KMS-11 (cell line): ENCODE measurements around the gene GPR32.

ENCODE experiments used
- H2AFZ ChIP-seq: fragments of 200-600 bp; sonication (generic); 2 replicates; pipeline ENCODE4 v1.6.1; 2016; ENCODE audit warnings: antibody characterized with exemption, mixed run types, low read depth
- H3K27ac ChIP-seq: fragments of 200-600 bp; sonication (generic); 2 replicates; pipeline ENCODE4 v1.6.1; 2016; ENCODE audit warnings: mild to moderate bottlenecking, mixed run types
- H3K27me3 ChIP-seq: fragments of 200-600 bp; sonication (generic); 2 replicates; pipeline ENCODE4 v1.6.1; 2017; ENCODE audit warnings: mild to moderate bottlenecking, low read depth, mixed run types, moderate library complexity; ENCODE audit not compliant: insufficient read depth
- H3K36me3 ChIP-seq: fragments of 200-600 bp; sonication (generic); 2 replicates; pipeline ENCODE4 v1.6.1; 2017; ENCODE audit warnings: mild to moderate bottlenecking, mixed run types; ENCODE audit not compliant: insufficient read depth
- H3K4me1 ChIP-seq: fragments of 200-600 bp; sonication (generic); 2 replicates; pipeline ENCODE4 v1.6.1; 2016; ENCODE audit warnings: mild to moderate bottlenecking, low read depth, mixed run types; ENCODE audit not compliant: poor library complexity, severe bottlenecking
- H3K4me2 ChIP-seq: fragments of 200-600 bp; sonication (generic); 2 replicates; pipeline ENCODE4 v1.7.0; 2016; ENCODE audit warnings: mild to moderate bottlenecking, mixed run types
- H3K4me3 ChIP-seq: fragments of 200-600 bp; sonication (generic); IDR thresholded peaks from 2 replicates; pipeline ENCODE4 v1.6.1; 2017; ENCODE audit warnings: low read depth, low read length, mixed read lengths; ENCODE audit not compliant: insufficient read depth
- H3K79me2 ChIP-seq: fragments of 200-600 bp; sonication (generic); 2 replicates; pipeline ENCODE4 v1.6.1; 2016; ENCODE audit warnings: low read depth, mixed run types; ENCODE audit not compliant: insufficient read depth
- H3K9ac ChIP-seq: fragments of 200-600 bp; sonication (generic); 2 replicates; pipeline ENCODE4 v1.6.1; 2016; ENCODE audit warnings: mild to moderate bottlenecking, mixed run types
- H4K20me1 ChIP-seq: fragments of 200-600 bp; sonication (generic); 2 replicates; pipeline ENCODE4 v1.6.1; 2016; ENCODE audit warnings: mild to moderate bottlenecking, mixed run types; ENCODE audit not compliant: insufficient read depth
- CTCF ChIP-seq: fragments of 200-600 bp; sonication (generic); conservative IDR thresholded peaks from 2 replicates; pipeline ENCODE4 v1.6.1; 2017; ENCODE audit warnings: low read depth, mild to moderate bottlenecking, antibody characterized with exemption, low read length, moderate library complexity, mixed read lengths

The GPR32 gene

GRCh38 chr19:50818859-50819472 lies 48.7 kb downstream of the GPR32 start:
- H3K4me3 ChIP-seq, result no peak overlapping the region
- H3K36me3 ChIP-seq, result no peaks in the 10 kb centered on the region
- H3K79me2 ChIP-seq, result no peaks in the 10 kb centered on the region
- TF ChIP-seq CTCF, result no peak
- no peak overlapping the region for H3K4me2 ChIP-seq
- peaks cover 37% of the 10 kb centered on the region; the same call in 1 of the 2 replicates for H3K27me3 ChIP-seq
- H3K9ac ChIP-seq, result no peak overlapping the region
- no peaks in the 10 kb centered on the region for H3K4me1 ChIP-seq
- H3K27ac ChIP-seq, result no peak overlapping the region
- H4K20me1 ChIP-seq, result no peaks in the 10 kb centered on the region
- no peak overlapping the region for H2AFZ ChIP-seq

- no peaks in the 10 kb centered on the region for H3K79me2 ChIP-seq
- no peak overlapping the region for H3K27ac ChIP-seq
- H4K20me1 ChIP-seq, result no peaks in the 10 kb centered on the region
- peaks cover 44% of the 10 kb centered on the region for H3K27me3 ChIP-seq
- no peaks in the 10 kb centered on the region for H3K36me3 ChIP-seq
- H2AFZ ChIP-seq, result no peak overlapping the region
- no peak for TF ChIP-seq CTCF
- no peak overlapping the region for H3K9ac ChIP-seq
- H3K4me2 ChIP-seq, result no peak overlapping the region
- H3K4me1 ChIP-seq, result no peaks in the 10 kb centered on the region
- no peak overlapping the region for H3K4me3 ChIP-seq
These were observed 49.4 kb downstream of the GPR32 start for GRCh38 chr19:50819636-50820035.

GRCh38 chr19:50820086-50820485 lies 49.8 kb downstream of the GPR32 start:
- Histone ChIP-seq H3K36me3 (no peaks in the 10 kb centered on the region), H3K79me2 (no peaks in the 10 kb centered on the region), H3K4me2 (no peak overlapping the region), H3K27ac (no peak overlapping the region), H3K4me1 (no peaks in the 10 kb centered on the region), H2AFZ (no peak overlapping the region), H3K9ac (no peak overlapping the region), H3K27me3 (peaks cover 44% of the 10 kb centered on the region), H3K4me3 (no peak overlapping the region), H4K20me1 (no peaks in the 10 kb centered on the region)
- no peak for TF ChIP-seq CTCF

GRCh38 chr19:50820549-50821247 lies 50.4 kb downstream of the GPR32 start:
- Histone ChIP-seq H4K20me1 (no peaks in the 10 kb centered on the region), H3K27ac (no peak overlapping the region), H3K79me2 (no peaks in the 10 kb centered on the region), H3K27me3 (peaks cover 47% of the 10 kb centered on the region), H3K9ac (no peak overlapping the region), H2AFZ (no peak overlapping the region), H3K36me3 (no peaks in the 10 kb centered on the region), H3K4me2 (no peak overlapping the region), H3K4me1 (no peaks in the 10 kb centered on the region), H3K4me3 (no peak overlapping the region)
- no peak for TF ChIP-seq CTCF
